Cardiac fibroblast (primary cell): ENCODE results near the gene AKIRIN2.

Source experiments
- DNase-seq, 2 donors: peaks; one replicate each; pipeline versions ENCODE4 v3.0.0 to v3.0.0-alpha.2; 2010; ENCODE audit warnings: low read depth in 2 of 2
- H3K4me3 ChIP-seq, 2 donors: replicated peaks in 1 of 2; 1 replicate in 1 of 2; 2 replicates in 1 of 2; pipeline ENCODE4 v1.5.1; 2011; ENCODE audit warnings: low read depth in 2 of 2, low read length in 2 of 2, mild to moderate bottlenecking in 2 of 2, moderate library complexity in 1 of 2
- TF ChIP-seq, protein P1 (sequence below): IDR thresholded peaks from one replicate; pipeline ENCODE4 v1.5.1; 2011; ENCODE audit warnings: low read depth, mild to moderate bottlenecking, low read length, inconsistent platforms

Gene AKIRIN2

DNA sequence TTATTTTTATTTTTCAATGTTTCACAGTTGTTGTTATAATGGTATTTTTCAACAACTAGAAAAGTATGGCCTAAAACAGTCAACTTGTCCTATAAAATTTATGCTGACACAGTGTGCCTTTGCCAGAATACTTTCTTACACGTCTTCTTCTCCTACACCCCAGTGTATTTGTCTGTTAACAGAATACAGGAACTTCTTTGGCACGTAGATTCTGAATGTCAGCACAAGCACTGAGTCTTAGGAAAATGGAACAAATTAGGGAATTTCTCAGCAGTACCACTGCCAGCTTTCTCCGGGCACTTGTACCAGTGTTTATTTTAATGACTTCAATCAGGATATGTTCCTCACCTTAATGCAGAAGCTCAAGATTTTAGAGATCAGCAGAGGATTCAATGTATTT, 26.7 kb upstream of the AKIRIN2 start:
- TF ChIP-seq, protein P1, sequence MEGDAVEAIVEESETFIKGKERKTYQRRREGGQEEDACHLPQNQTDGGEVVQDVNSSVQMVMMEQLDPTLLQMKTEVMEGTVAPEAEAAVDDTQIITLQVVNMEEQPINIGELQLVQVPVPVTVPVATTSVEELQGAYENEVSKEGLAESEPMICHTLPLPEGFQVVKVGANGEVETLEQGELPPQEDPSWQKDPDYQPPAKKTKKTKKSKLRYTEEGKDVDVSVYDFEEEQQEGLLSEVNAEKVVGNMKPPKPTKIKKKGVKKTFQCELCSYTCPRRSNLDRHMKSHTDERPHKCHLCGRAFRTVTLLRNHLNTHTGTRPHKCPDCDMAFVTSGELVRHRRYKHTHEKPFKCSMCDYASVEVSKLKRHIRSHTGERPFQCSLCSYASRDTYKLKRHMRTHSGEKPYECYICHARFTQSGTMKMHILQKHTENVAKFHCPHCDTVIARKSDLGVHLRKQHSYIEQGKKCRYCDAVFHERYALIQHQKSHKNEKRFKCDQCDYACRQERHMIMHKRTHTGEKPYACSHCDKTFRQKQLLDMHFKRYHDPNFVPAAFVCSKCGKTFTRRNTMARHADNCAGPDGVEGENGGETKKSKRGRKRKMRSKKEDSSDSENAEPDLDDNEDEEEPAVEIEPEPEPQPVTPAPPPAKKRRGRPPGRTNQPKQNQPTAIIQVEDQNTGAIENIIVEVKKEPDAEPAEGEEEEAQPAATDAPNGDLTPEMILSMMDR: no peak
- no peak for DNase-seq

DNA sequence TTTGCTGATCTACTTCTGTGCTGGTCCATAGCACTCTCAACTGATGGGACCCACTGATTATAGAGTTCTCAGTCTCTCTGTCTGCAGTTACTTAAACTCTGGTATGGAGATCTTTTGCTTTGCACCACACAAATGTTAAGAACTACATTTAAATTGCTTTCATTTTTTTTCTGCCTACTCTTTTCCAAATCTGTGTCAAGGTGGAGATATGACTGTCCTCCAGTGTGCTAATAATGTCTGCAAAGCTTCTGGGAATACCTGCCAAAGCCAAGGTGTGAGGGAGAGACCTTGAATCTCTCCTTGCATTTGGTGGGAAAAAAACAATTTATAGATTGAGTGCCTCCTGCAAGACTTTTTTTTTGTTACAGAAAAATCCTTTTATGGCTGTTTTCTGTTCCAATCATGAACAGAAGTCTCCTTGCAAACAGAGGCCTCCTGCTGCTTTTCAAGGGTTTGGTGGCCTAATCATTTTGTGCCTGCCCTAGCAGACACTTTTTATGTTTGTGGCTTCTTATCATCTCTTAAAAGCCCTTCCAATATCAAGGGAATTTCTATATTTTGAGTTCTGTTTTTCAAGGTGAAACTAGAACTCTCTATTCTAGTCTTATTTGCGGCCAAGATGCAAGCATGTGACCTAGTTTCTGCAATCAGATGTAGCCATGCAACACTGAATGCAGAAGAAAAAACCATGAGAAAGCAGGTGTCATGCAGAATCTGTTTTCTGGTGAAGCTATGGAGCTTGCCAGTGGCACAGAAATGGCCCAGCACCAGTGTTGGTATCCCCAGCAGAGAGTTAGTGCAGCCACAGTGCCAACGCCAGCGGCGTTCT, 23.2 kb upstream of the AKIRIN2 start:
- TF ChIP-seq, protein P1: no peak
- H3K4me3 ChIP-seq: no peak overlapping the region
- DNase-seq: no peak

More for the DNA sequence above, 26.7 kb upstream of the AKIRIN2 start:
- no peak overlapping the region for H3K4me3 ChIP-seq

DNA sequence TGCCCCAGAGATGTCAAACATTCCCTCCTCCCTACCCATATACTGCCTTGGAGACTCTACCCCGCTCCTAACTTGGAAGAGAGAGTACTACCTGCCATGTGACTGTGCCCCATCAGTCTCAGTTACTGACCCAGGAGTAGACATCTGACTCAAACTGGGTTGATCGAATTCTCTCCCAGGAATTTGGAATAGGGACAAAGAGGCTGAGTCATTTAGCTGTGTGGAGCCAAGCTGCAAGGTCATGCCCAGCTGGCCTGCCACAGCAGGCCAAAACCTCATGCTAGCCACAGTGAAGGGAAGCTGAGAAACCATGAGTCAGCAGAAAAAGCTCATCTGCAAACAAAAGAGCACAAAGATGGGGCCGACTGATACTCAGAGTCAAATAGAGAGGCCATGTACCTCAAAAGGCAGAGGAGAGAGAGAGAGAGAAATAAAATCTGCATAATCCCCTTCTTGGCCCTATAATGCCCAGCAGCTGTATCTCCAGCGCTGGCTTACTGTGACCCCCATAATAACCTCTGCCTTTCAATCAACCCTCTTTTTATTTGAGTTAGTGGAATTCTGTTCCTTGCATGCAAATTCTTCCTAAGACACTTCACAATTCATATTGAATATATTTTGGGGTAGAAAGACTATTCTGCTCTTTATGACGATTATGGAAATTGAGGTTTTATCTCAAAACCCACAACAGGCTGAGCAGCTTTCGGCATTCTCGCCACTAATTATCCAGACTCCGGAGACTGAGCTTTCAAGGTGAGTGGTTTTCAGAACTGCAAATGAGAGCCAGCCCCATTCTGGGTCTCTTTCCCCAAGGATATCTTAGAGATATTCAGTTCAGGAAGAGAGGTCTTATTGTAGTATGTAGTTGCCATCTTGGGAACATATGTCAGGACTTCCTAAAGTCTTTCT, 21.4 kb upstream of the AKIRIN2 start:
- peak; percentile 95 to 97 for DNase-seq
- H3K4me3 ChIP-seq: no peak overlapping the region
- TF ChIP-seq, protein P1: no peak

DNA sequence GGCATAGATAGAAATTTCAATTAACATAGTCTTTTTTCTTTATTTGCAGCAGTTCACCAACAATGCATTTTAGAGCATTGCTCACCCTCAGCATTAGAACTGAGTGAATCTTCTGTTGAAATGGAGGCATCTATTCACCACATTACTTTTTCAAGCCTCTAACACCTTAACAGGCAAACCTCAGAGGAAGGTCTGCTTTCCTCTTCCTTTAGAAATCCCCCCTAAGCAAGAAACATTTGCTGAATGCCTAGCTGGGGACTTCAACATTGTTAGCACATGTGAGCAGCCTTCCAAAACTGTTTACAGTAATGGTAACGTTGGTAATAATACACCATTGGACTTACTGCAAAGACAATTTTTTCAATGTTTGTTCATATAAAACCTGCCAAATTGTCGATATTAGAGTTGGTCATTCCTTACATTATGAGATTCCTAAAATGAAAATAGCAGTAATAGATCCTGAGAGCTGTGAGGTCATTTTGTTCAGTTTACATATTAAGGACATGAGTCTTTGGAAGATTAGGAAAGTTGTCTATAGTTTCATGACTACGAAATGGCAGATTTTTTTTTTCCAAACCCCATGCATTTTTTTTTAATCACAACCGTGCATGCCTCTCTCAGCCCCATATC, 20.6 kb upstream of the AKIRIN2 start:
- TF ChIP-seq, protein P1: no peak
- no peak for DNase-seq
- H3K4me3 ChIP-seq: no peak overlapping the region

DNA sequence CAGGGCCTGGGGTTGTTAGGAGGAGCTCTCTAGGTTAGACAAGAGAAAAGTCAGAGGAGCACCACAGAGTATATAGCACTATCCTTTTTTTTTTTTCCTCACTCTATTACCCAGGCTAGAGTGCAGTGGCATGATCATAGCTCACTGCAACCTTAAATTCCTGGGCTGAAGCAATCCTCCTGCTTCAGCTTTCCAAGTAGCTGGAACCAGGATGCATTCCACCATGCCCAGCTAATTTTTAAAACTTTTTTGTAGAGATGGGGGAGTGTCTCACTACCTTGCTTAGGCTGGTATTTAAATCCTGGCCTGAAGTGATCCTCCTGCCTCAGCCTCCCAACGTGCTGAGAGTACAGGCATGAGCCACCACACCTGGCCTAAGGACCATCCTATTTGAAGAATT, 19.3 kb upstream of the AKIRIN2 start:
- H3K4me3 ChIP-seq: no peak overlapping the region
- TF ChIP-seq, protein P1: no peak
- DNase-seq: no peak

DNA sequence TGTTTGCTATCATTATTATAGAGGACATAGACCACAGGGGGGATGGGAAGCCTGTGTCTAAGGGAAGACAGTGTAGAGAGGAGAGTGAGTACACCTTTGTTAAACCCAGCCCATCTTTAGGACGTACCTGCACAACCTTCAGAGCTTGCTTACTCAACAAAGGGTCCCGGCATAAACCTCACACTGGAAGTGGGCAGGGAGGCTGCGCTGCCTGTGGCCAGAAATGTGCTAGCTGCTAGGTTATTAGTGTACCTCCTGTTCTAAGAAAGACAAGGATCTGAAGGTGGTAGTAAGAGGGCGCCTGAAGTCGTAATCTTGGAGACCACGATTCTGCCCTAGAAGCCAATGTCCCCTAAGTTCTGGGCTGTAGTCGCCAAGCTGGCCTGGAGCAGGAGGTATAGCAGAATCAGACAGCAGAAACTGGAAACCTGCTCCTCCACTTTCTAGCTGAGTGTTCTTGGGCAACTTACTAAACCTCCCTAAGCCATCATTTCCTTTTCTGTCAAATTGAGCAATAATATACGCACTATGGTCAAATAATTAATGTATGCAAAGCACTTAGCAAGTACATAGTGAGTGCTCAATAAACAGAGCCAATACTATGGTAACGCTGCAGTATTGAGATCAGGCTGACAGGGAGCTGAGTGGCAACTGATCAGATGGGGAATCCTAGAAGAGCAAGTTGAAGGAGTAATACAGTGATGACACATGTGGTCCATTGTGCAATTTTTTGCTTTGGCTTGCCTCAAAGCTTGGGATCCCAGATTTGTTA, 16.8 kb upstream of the AKIRIN2 start:
- DNase-seq: peak; percentile 50 to 61
- no peak overlapping the region for H3K4me3 ChIP-seq
- TF ChIP-seq, protein P1: no peak
